ENCODE results near the gene OR4D1. TPM values are rescaled to one million over a fixed set of nuclear protein-coding genes. Genes with fewer than 3 reads are reported as not detected.
A peak's percentile ranks its signal among the peaks of the same experiment; 100 is the strongest.

Gene OR4D1
- total and polyA plus RNA-seq, 2 of the 13 experiments (the other 11 are each of a cell fraction or from before 2014, with no cell fraction given) = not detected

GRCh38 chr17:58120195-58120822, 27.9 kb upstream of the OR4D1 start (continued):
- TF ChIP-seq, protein P1, sequence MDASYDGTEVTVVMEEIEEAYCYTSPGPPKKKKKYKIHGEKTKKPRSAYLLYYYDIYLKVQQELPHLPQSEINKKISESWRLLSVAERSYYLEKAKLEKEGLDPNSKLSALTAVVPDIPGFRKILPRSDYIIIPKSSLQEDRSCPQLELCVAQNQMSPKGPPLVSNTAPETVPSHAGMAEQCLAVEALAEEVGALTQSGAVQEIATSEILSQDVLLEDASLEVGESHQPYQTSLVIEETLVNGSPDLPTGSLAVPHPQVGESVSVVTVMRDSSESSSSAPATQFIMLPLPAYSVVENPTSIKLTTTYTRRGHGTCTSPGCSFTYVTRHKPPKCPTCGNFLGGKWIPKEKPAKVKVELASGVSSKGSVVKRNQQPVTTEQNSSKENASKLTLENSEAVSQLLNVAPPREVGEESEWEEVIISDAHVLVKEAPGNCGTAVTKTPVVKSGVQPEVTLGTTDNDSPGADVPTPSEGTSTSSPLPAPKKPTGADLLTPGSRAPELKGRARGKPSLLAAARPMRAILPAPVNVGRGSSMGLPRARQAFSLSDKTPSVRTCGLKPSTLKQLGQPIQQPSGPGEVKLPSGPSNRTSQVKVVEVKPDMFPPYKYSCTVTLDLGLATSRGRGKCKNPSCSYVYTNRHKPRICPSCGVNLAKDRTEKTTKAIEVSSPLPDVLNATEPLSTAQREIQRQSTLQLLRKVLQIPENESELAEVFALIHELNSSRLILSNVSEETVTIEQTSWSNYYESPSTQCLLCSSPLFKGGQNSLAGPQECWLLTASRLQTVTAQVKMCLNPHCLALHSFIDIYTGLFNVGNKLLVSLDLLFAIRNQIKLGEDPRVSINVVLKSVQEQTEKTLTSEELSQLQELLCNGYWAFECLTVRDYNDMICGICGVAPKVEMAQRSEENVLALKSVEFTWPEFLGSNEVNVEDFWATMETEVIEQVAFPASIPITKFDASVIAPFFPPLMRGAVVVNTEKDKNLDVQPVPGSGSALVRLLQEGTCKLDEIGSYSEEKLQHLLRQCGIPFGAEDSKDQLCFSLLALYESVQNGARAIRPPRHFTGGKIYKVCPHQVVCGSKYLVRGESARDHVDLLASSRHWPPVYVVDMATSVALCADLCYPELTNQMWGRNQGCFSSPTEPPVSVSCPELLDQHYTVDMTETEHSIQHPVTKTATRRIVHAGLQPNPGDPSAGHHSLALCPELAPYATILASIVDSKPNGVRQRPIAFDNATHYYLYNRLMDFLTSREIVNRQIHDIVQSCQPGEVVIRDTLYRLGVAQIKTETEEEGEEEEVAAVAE (CRISPR knock-in tag; IDR thresholded peaks at IDR 0.05; ENCODE audit: borderline replicate concordance) = peak; percentile 93
- TF ChIP-seq, protein P2, sequence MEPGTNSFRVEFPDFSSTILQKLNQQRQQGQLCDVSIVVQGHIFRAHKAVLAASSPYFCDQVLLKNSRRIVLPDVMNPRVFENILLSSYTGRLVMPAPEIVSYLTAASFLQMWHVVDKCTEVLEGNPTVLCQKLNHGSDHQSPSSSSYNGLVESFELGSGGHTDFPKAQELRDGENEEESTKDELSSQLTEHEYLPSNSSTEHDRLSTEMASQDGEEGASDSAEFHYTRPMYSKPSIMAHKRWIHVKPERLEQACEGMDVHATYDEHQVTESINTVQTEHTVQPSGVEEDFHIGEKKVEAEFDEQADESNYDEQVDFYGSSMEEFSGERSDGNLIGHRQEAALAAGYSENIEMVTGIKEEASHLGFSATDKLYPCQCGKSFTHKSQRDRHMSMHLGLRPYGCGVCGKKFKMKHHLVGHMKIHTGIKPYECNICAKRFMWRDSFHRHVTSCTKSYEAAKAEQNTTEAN (CRISPR knock-in tag; conservative IDR thresholded peaks at IDR 0.05) = peak; percentile 65; the same call in 1 of the 2 replicates
- TF ChIP-seq ZNF580 (CRISPR knock-in tag; IDR thresholded peaks at IDR 0.05; ENCODE audit: borderline replicate concordance, low read depth) = peak; percentile 80; the same call in 1 of the 2 replicates
- no peak for TF ChIP-seq NR1H2 (CRISPR knock-in tag; IDR thresholded peaks at IDR 0.05; ENCODE audit: borderline replicate concordance, low read depth)
- TF ChIP-seq NR2F1 (CRISPR knock-in tag; IDR thresholded peaks at IDR 0.05) = 0 out of 4 replicates have a peak, but pooled peaks of 1 of the 2 experiments have one; percentile 32
- TF ChIP-seq HMG20A (CRISPR knock-in tag; IDR thresholded peaks at IDR 0.05; ENCODE audit: borderline replicate concordance) = 0 out of 2 replicates have a peak, but pooled peaks have one; percentile 37
- no peak for TF ChIP-seq ZNF275 (CRISPR knock-in tag; IDR thresholded peaks at IDR 0.05; ENCODE audit: borderline replicate concordance)
- TF ChIP-seq ZNF253 (CRISPR knock-in tag; IDR thresholded peaks at IDR 0.05; ENCODE audit: borderline replicate concordance) = 0 out of 2 replicates have a peak, but pooled peaks have one; percentile 53
- TF ChIP-seq KDM3A (CRISPR knock-in tag; IDR thresholded peaks at IDR 0.05; ENCODE audit: low read depth) = no peak; the same call in 1 of the 2 replicates
- no peak for TF ChIP-seq MXI1 (IDR thresholded peaks at IDR 0.05; ENCODE audit: borderline replicate concordance, low read depth, low read length)
- no peak for TF ChIP-seq ZHX2 (IDR thresholded peaks at IDR 0.05; ENCODE audit: low read depth)
- TF ChIP-seq ZHX2 (CRISPR knock-in tag; IDR thresholded peaks at IDR 0.05; ENCODE audit: borderline replicate concordance) = no peak
- TF ChIP-seq SNAI1 (CRISPR knock-in tag; IDR thresholded peaks at IDR 0.05; ENCODE audit: borderline replicate concordance) = no peak
- no peak for TF ChIP-seq ZNF773 (CRISPR knock-in tag; IDR thresholded peaks at IDR 0.05; ENCODE audit: borderline replicate concordance)
- peak; percentile 66; the same call in 1 of the 2 replicates for TF ChIP-seq ZNF878 (CRISPR knock-in tag; IDR thresholded peaks at IDR 0.05)

Measured in HepG2 (cell line).